Sciatic nerve (tissue), 2 donors: ENCODE results near the gene FZR1. TPM values are rescaled to one million over a fixed set of nuclear protein-coding genes. Genes with fewer than 3 reads are reported as not detected.

ENCODE experiments used
- ATAC-seq: fragments of 200-7000 bp; cut with Tn5 transposase; one replicate; pipeline ENCODE4 v1.9.1; 2020; ENCODE audit warnings: mild to moderate bottlenecking, moderate library complexity
- DNase-seq: peaks from one replicate; pipeline ENCODE4 v3.0.0-alpha.2; 2020; ENCODE audit warnings: low spot score
- intact Hi-C: fragments of 100-400 bp; cut with DNase I; formaldehyde crosslinking; loops from one replicate; pipeline ENCODE4 v1.14.2; 2022
- total RNA-seq: library from RNA; stranded (reverse); fragmentation: NEBNext Ultra II Directional; extraction: Animal tissue kit (Norgen Biotek cat#: 25700); gene quantifications from one replicate; pipeline ENCODE4 v1.2.1, GENCODE V29; 2021
- donor health status: DM: no; HTN: no; CAD: no.
- donor health status: DM: no; HTN: no; CAD: no.

The FZR1 gene
- total RNA-seq, 1 donor from 2014 or later, result 46.1 TPM

DNA sequence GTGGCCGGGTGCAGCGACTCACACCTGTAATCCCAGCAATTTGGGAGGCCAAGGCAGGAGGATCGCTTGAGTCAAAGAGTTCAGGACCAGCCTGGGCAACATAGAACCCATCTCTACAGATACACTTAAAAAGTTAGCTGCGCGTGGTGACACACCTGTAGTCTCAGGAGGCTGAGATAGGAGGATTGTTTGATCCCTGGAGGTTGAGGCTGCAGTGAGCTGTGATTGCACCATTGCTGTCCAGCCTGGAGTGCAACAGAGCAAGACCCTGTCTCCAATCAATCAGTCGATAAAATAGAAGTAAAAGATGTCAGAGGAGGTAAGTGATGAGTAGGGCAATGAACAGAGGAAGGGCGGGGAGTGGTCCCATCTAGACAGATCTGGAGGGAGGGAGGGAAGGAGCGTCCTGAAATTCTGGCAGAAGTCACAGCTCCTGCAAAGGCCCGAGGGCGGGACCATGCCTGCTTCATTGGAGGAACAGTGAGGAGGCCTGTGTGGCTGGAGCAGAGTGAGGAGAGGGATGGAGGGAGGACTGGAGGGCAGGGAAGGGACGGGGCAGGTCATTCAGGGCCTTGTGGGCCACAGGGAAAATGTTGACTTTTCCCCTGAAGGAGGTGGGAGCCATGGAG, 35.5 kb upstream of the FZR1 start:
- DNase-seq (no peak), ATAC-seq (no peak)
- intact Hi-C loops, result loop anchor here (5.0 kb wide), 1 partner anchor 148 kb away; no protein-coding TSS in a partner anchor

GRCh38 chr19:3471954-3472655, 34.0 kb upstream of the FZR1 start:
- DNase-seq (no peak), ATAC-seq (peak; percentile 71)
- intact Hi-C loops, result loop anchor here (5.0 kb wide), 1 partner anchor 150 kb away; no protein-coding TSS in a partner anchor

GRCh38 chr19:3474010-3474409, 32.1 kb upstream of the FZR1 start:
- ATAC-seq (no peak), DNase-seq (no peak)
- intact Hi-C loops, result loop anchor here (5.0 kb wide), 1 partner anchor 152 kb away; no protein-coding TSS in a partner anchor

- intact Hi-C loops, result loop anchor here (5.0 kb wide), 1 partner anchor 152 kb away; no protein-coding TSS in a partner anchor
- ATAC-seq (no peak), DNase-seq (no peak)
Measured at GRCh38 chr19:3474614-3475013, 31.5 kb upstream of the FZR1 start.

- DNase-seq, result no peak
- no peak for ATAC-seq
- intact Hi-C loops, result no loop called here
Measured at GRCh38 chr19:3475449-3475848, 30.7 kb upstream of the FZR1 start.

DNA sequence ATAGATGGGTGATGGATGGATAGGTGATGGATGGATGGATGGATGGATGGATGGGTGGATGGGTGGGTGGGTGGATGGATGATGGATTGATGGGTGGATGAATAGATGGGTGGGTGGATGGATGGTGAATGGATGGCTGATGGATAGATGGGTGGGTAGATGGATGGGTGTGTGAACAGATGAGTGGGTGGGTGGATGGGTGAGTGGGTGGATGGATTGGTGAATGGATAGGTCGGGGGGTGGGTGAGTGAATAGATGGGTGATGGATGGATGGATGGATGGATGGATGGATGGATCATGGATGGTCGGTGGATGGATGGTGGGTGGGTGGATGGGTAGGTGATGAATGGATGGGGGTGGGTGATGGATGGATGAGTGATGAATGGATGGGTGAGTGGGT, 29.3 kb upstream of the FZR1 start:
- no peak for DNase-seq
- no peak for ATAC-seq
- intact Hi-C loops, result no loop called here

DNA sequence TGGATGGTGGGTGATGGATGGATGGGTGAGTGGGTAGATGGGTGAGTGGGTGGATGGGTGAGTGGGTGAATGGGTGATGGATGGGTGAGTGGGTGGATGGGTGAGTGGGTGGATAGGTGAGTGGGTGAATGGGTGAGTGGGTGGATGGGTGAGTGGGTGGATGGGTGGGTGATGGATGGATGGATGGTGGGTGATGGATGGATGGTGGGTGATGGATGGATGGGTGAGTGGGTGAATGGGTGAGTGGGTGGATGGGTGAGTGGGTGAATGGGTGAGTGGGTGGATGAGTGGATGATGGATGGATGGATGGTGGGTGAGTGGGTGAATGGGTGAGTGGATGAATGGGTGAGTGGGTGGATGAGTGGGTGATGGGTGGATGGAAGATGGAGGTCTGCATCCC, 28.6 kb upstream of the FZR1 start:
- DNase-seq (no peak), ATAC-seq (no peak)
- intact Hi-C loops, result no loop called here

- ATAC-seq (no peak), DNase-seq (no peak)
- intact Hi-C loops, result no loop called here
Measured at GRCh38 chr19:3477951-3478350, 28.2 kb upstream of the FZR1 start.

DNA sequence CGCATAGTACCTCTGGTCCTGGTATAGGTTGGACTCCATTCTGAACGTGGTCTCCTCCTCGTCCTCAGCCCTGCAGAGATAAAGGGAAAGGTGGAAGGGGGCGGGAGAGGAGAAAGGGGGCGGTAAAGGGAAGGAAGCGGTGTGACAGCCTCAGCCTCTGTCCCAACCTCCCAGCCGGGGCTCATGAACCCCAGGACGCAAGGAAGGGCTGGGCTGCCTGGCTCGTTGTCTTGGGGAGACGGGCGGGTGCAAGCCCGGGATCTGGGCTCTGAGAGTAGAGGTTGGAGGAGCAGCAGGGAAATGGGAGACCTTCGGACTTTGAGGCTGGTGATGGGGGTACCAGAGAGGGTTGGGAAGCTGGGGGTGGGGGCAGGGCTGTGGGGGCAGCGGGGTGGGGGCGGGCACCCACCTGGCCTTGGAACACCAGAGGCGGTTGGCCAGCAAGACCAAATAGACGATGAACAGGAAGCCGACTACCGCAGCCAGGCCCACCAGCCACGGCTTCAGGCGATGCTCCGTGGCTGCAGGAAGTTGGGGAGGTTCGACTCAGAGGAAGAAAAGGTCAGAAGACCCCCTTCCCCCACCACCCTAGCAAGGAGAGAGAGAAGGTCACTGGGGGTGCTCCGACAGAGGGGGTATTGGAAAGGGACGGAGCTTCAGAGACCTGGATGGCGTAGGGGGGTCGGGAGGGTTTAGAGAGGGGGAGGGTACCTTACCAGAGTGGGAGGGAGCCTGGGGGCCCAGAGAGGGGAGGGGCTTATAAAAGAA, 27.5 kb upstream of the FZR1 start:
- intact Hi-C loops, result no loop called here
- DNase-seq (no peak), ATAC-seq (no peak)

GRCh38 chr19:3479177-3479833, 26.8 kb upstream of the FZR1 start:
- DNase-seq, result no peak
- intact Hi-C loops, result no loop called here
- ATAC-seq, result no peak

GRCh38 chr19:3479834-3480215, 26.3 kb upstream of the FZR1 start:
- DNase-seq (no peak), ATAC-seq (peak; percentile 18)
- intact Hi-C loops, result no loop called here

DNA sequence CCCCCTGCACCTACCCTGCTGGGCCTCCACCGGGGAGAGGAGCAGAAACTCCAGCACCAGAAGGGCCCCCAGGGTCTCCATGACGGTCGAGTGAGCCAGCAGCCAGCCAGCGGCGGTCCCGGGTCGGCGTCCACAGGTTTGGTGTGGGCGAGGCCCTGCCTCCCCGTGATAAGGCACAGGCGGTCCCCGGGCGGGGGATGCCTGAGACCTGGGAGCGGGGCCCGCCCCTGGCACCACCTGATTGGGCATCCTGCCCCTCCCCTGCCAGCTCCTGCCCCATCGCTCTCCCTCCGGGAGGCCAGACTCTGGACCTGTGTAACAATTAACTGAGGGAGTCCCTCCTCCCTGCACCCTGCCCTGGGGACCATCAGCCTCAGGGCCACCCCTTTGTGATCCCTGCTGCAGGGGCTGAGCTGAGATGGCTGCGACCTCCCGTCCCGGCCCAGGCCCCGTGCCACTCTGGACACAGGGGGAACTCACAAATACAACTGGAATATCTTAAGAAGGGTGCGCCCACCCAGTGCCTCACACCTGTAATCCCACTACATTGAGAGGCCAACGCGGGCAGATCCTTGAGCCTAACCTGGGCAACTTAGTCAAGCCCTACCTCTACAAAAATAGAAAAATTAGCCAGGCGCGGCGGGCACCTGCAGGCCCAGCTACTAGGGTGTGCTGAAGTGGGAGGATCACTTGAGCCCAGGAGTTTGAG, 25.6 kb upstream of the FZR1 start, which contains the start of gene SMIM24:
SMIM24 (minus strand) TSS at position 143 of the 709 bp plus-strand sequence; CDS start at position 81, 62 bp downstream.
- intact Hi-C loops, result no loop called here
- DNase-seq (no peak), ATAC-seq (no peak)

DNA sequence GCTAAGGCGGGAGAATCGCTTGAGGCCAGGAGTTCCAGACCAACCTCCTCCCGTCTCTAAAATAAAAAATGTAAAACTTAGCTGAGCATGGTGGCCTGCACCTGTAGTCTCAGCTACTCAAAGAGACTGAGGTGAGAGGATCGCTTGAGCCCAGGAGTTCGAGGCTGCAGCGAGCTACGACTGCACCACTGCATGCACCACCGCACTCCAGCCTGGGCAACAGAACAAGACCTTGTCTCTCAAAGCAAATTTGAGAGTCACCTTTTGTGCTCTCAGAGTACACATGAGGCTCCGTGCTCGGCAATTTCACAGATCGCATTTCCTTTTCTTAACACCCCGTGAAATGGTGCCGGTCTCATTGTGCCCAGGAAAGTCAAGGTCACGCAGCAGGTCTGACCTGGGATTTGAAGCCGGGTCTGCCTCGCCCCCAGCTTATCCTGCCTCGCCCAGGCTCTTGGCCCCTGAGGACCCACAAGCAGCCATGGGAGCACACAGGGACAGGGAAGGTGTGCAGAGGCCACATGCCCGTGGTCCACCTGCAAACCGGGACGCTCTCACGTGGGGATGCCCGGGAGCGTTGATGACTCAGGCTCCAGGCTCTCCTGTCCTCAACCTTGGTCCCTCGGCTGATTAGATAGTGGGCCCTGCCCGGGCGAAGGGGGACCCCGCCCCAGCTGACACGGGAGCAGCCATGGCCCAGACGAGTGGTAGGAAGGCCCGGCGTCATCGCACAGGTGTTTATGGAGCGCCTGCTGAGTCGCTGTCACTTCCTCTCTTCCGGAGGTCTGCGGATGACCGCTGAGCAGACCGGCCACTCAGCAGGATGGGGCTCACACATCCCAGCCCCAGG, 24.6 kb upstream of the FZR1 start:
- intact Hi-C loops, result no loop called here
- DNase-seq, result no peak
- no peak for ATAC-seq

DNA sequence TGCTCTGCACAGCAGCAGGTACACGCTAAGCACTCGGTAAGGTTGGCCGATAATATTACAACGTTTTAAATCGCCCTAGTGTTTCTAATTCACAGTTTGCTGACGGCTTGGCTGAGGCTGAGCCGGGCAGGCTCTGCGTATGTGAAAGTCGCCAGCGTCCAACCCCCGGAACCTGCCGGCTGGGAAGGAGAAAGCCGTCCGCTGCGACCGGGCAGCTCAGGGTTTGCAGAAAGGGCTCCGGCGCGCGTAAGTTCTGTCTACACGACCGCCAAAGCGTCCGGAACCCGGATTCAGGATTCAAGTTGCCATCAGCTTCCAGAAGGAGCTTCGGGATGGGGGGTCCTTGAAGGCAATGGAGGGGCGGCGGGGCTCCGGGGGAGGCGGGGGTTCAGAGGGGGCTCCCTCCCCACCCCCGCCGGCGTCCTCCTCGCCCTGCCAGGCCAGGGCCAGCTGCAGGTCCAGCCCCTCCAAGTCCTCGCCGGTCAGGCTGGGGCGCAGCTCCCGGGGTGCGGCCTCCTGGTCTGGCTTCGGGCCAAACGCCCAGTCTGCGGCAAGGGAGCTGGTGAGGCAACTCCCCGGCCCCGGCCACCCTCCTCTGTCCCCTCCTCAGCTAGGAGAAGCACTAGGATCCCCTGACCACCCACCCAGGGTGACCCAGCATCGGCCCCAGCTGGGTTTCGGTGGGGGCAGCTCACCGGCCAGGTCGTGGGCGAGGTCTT, 23.4 kb upstream of the FZR1 start:
- DNase-seq (no peak), ATAC-seq (no peak)
- intact Hi-C loops, result no loop called here

DNA sequence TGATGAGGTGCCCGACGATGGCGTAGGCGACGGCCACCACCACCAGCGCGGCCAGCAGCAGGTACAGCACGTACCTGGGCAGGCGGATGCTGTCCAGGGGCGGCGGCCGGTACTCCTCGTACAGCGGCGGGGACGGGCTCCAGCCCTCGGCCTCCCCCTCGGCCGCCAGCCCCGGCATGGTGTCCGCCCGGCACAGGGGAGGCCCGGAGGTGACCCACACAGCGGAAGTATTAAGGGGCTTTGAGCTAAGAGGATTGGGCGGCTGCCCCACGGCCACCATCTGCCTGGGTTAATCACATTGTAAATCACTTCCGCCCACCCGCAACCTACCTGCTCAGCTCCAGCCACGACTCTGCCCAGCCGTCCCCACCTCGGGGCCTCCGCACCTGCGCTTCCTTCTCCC, 22.9 kb upstream of the FZR1 start, which contains the start of gene SMIM44:
SMIM44 (minus strand) TSS at position 216 of the 403 bp plus-strand sequence; CDS start at position 178, 38 bp downstream.
- no peak for ATAC-seq
- intact Hi-C loops, result no loop called here
- DNase-seq, result no peak

DNA sequence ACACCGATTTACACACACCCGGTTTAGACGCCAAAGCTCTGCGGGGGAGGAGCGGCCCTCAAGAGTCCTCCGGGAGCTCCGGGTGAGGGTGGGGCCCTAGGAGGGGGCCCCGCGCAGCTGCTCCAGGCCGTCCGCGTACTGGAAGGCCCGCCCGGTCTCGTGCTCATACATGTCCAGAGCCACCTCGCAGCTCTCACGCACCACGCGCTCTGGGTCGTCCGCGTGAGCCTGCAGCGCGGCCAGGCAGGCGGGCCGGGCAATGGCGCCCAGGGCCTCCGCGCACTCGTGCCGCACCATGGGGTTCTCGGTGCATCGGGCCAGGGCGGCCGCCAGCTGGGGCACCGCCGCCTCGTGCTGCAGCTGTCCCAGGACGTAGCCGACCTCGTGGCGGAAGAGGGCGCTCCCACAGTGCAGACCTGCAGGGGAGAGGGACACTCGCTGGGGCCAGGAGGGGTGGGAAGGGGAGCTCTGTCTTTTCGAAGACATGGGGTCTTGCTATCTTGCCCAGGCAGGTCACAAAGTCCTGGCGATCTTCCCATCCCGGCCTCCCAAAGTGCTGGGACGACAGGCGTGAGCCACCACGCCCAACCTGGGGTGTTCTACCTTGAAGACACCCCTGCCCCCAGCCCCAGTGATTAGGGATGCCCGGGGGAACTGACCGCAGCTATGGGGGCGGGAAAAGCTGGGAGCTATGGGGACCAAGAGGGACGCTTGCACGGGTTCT, 14.6 kb upstream of the FZR1 start:
- ATAC-seq (no peak), DNase-seq (no peak)
- intact Hi-C loops, result no loop called here
